Naive thymus-derived CD4-positive, alpha-beta T cell (primary cell): ENCODE data around the gene CD180. TPM values are rescaled to one million over a fixed set of nuclear protein-coding genes. Genes with fewer than 3 reads are reported as not detected.
A peak's percentile ranks its signal among the peaks of the same experiment; 100 is the strongest.

Experiments used
- ATAC-seq: fragments of 150-1000 bp; cut with Tn5 transposase; 2 replicates; pipeline ENCODE4 v1.10.0; 2021; ENCODE audit warnings: mild to moderate bottlenecking, moderate library complexity
- CTCF ChIA-PET: fragments of 350-600 bp; sonication (Branson Sonifier 250); formaldehyde crosslinking; loops from one replicate; lab custom pipeline; 2021; ENCODE audit warnings: antibody characterized with exemption; lab: Charles Lee
- POLR2A ChIA-PET: fragments of 350-600 bp; sonication (Branson Sonifier 250); formaldehyde crosslinking; loops from one replicate; lab custom pipeline; 2021; ENCODE audit warnings: antibody characterized with exemption, inconsistent platforms; lab: Charles Lee
- DNase-seq, 9 donors: peaks; one replicate each; pipeline versions ENCODE4 v3.0.0 to v3.0.0-alpha.2; 2020 to 2022; ENCODE audit warnings: mixed read lengths in 1 of 9
- H3K27ac ChIP-seq: one replicate; pipeline ENCODE4 v1.7.0; 2013; ENCODE audit warnings: mild to moderate bottlenecking, low read depth, low read length, moderate library complexity
- H3K27me3 ChIP-seq, 2 donors: one replicate each; pipeline ENCODE4 v1.7.0; 2013; ENCODE audit warnings: low read length in 2 of 2, mild to moderate bottlenecking in 2 of 2, moderate library complexity in 2 of 2; ENCODE audit not compliant: control insufficient read depth in 2 of 2, insufficient read depth in 2 of 2
- H3K36me3 ChIP-seq, 3 experiments: 1 replicate in 2 of 3; 2 replicates in 1 of 3; pipeline ENCODE4 v1.7.0; 2013; ENCODE audit warnings: low read length in 3 of 3, mild to moderate bottlenecking in 3 of 3, moderate library complexity in 1 of 3; ENCODE audit not compliant: insufficient read depth in 3 of 3, control insufficient read depth in 2 of 3
- H3K4me1 ChIP-seq, 2 donors: one replicate each; pipeline ENCODE4 v1.7.0; 2013; ENCODE audit warnings: low read length in 2 of 2, mild to moderate bottlenecking in 2 of 2, moderate library complexity in 1 of 2; ENCODE audit not compliant: control insufficient read depth in 2 of 2, insufficient read depth in 2 of 2
- H3K4me3 ChIP-seq: 2 replicates; pipeline ENCODE4 v1.7.0; 2013; ENCODE audit warnings: mild to moderate bottlenecking, low read length
- H3K9me3 ChIP-seq, 3 experiments: 1 replicate in 2 of 3; 2 replicates in 1 of 3; pipeline ENCODE4 v1.7.0; 2013; ENCODE audit warnings: low read length in 3 of 3; ENCODE audit not compliant: control insufficient read depth in 2 of 3
- H3K27ac Mint-ChIP-seq, 9 donors: one replicate each; pipeline ENCODE4 v1.8.0; 2020 to 2022; ENCODE audit warnings: mixed read lengths in 9 of 9, mild to moderate bottlenecking in 8 of 9, moderate library complexity in 5 of 9, inconsistent platforms in 2 of 9
- H3K27me3 Mint-ChIP-seq, 5 donors: one replicate each; pipeline ENCODE4 v1.8.0; 2021 to 2022; ENCODE audit warnings: mixed read lengths in 5 of 5, mild to moderate bottlenecking in 1 of 5
- H3K36me3 Mint-ChIP-seq, 5 donors: one replicate each; pipeline ENCODE4 v1.8.0; 2020 to 2022; ENCODE audit warnings: mixed read lengths in 5 of 5, mild to moderate bottlenecking in 3 of 5, inconsistent platforms in 1 of 5
- H3K4me1 Mint-ChIP-seq, 7 donors: one replicate each; pipeline ENCODE4 v1.8.0; 2020 to 2022; ENCODE audit warnings: mixed read lengths in 7 of 7, mild to moderate bottlenecking in 3 of 7, inconsistent platforms in 1 of 7
- H3K4me3 Mint-ChIP-seq, 10 donors: one replicate each; pipeline ENCODE4 v1.8.0; 2020 to 2022; ENCODE audit warnings: mild to moderate bottlenecking in 10 of 10, mixed read lengths in 10 of 10, moderate library complexity in 6 of 10, inconsistent platforms in 2 of 10
- H3K9me3 Mint-ChIP-seq, 11 donors: one replicate each; pipeline ENCODE4 v1.8.0; 2020 to 2022; ENCODE audit warnings: mixed read lengths in 11 of 11, mild to moderate bottlenecking in 4 of 11, inconsistent platforms in 1 of 11, moderate library complexity in 1 of 11
- intact Hi-C, 2 donors: fragments of 100-400 bp; cut with micrococcal nuclease; formaldehyde crosslinking; loops; one replicate each; pipeline ENCODE4 v1.15.1; 2023
- polyA plus RNA-seq, 2 donors: library from polyadenylated mRNA; unstranded; fragments of 300-500 nt; fragmentation: Illumina TruSeq; gene quantifications; one replicate each; pipeline ENCODE4 v1.2.3, GENCODE V29; 2021
- total RNA-seq, 6 experiments: library from RNA in 5 of 6; stranded (reverse) in 5 of 6; gene quantifications; 1 replicate in 5 of 6; 2 replicates in 1 of 6; pipeline ENCODE4 v1.2.3 and lab custom pipeline; 2021 to 2026

CD180 gene
- total and polyA plus RNA-seq, 7 experiments from 2014 or later: 0.20 to 6.4 (median 0.65) TPM

- no peak for DNase-seq
- Histone ChIP-seq H3K9me3 (no peaks in the 10 kb centered on the region), H3K27me3 (no peaks in the 10 kb centered on the region), H3K27ac (no peak overlapping the region), H3K4me1 (peaks cover 0 to 8% of the 10 kb centered on the region in 2 donors), H3K36me3 (no peaks in the 10 kb centered on the region), H3K4me3 (no peak overlapping the region)
- ChIA-PET CTCF (interaction anchor here (0.6 to 1.6 kb wide), 4 partner anchors 34 to 1099 kb away, joined by 3 to 4 read pairs (median 4); no protein-coding TSS in a partner anchor), POLR2A (interaction anchor here (0.6 to 1.3 kb wide), 2 partner anchors 21 to 1032 kb away, joined by 3 to 5 read pairs; no protein-coding TSS in a partner anchor)
- peaks cover 0 to 4% (median 0%) of the 10 kb centered on the region in 11 donors for H3K9me3 Mint-ChIP-seq
- ATAC-seq: no peak
- intact Hi-C loops: loop anchor here (10.0 kb wide), 3 partner anchors 121 to 1221 kb away; no protein-coding TSS in a partner anchor
- H3K27me3 Mint-ChIP-seq: peaks cover 0 to 2% (median 0%) of the 10 kb centered on the region in 5 donors
- no peak overlapping the region for H3K4me3 Mint-ChIP-seq
- peak overlapping the region in 1 of 9 donors; percentile 21 for H3K27ac Mint-ChIP-seq
- H3K4me1 Mint-ChIP-seq: peaks cover 2 to 16% (median 12%) of the 10 kb centered on the region in 7 donors
- H3K36me3 Mint-ChIP-seq: peaks cover 0 to 4% (median 0%) of the 10 kb centered on the region in 5 donors
Measured at GRCh38 chr5:67243349-67243748, 46.8 kb upstream of the CD180 start.

GRCh38 chr5:67241326-67241725 is 44.7 kb upstream of the CD180 start:
- H3K4me1 Mint-ChIP-seq: peaks cover 2 to 16% (median 11%) of the 10 kb centered on the region in 7 donors
- no peaks in the 10 kb centered on the region for H3K9me3 ChIP-seq
- H3K27me3 ChIP-seq: no peaks in the 10 kb centered on the region
- DNase-seq (no peak), ATAC-seq (no peak)
- H3K4me1 ChIP-seq: peaks cover 0 to 8% of the 10 kb centered on the region in 2 donors
- H3K27me3 Mint-ChIP-seq: peaks cover 0 to 3% (median 2%) of the 10 kb centered on the region in 5 donors
- ChIA-PET CTCF (no interaction called here), POLR2A (interaction anchor here (0.8 kb wide), 1 partner anchor 90 kb away, joined by 3 read pairs; no protein-coding TSS in a partner anchor)
- no peak overlapping the region for H3K27ac Mint-ChIP-seq
- H3K36me3 Mint-ChIP-seq: peaks cover 0 to 4% (median 0%) of the 10 kb centered on the region in 5 donors
- peaks cover 0 to 4% (median 0%) of the 10 kb centered on the region in 11 donors for H3K9me3 Mint-ChIP-seq
- no peak overlapping the region for H3K4me3 Mint-ChIP-seq
- H3K4me3 ChIP-seq: no peak overlapping the region
- H3K36me3 ChIP-seq: no peaks in the 10 kb centered on the region
- intact Hi-C loops: loop anchor here (10.0 kb wide), 3 partner anchors 123 to 1223 kb away; no protein-coding TSS in a partner anchor
- H3K27ac ChIP-seq: no peak overlapping the region

GRCh38 chr5:67240846-67241245 is 44.2 kb upstream of the CD180 start:
- ChIA-PET CTCF (interaction anchor here (0.6 to 1.0 kb wide), 2 partner anchors 9 to 1006 kb away, joined by 3 read pairs; no protein-coding TSS in a partner anchor), POLR2A (no interaction called here)
- Histone ChIP-seq H3K36me3 (no peaks in the 10 kb centered on the region), H3K4me1 (peaks cover 0 to 5% of the 10 kb centered on the region in 2 donors), H3K27me3 (no peaks in the 10 kb centered on the region), H3K9me3 (no peaks in the 10 kb centered on the region), H3K27ac (no peak overlapping the region), H3K4me3 (no peak overlapping the region)
- peaks cover 0 to 4% (median 0%) of the 10 kb centered on the region in 11 donors for H3K9me3 Mint-ChIP-seq
- H3K36me3 Mint-ChIP-seq: peaks cover 0 to 4% (median 0%) of the 10 kb centered on the region in 5 donors
- no peak overlapping the region for H3K4me3 Mint-ChIP-seq
- DNase-seq: no peak
- intact Hi-C loops: loop anchor here (10.0 kb wide), 3 partner anchors 124 to 1224 kb away; no protein-coding TSS in a partner anchor
- peaks cover 0 to 7% (median 2%) of the 10 kb centered on the region in 5 donors for H3K27me3 Mint-ChIP-seq
- no peak for ATAC-seq
- no peak overlapping the region for H3K27ac Mint-ChIP-seq
- peaks cover 2 to 17% (median 11%) of the 10 kb centered on the region in 7 donors for H3K4me1 Mint-ChIP-seq

- no peak overlapping the region for H3K4me3 Mint-ChIP-seq
- CTCF ChIA-PET: interaction anchor here (1.0 to 1.1 kb wide), 2 partner anchors 23 to 1006 kb away, joined by 3 read pairs; no protein-coding TSS in a partner anchor
Measured at GRCh38 chr5:67240065-67240464, 43.5 kb upstream of the CD180 start.

GRCh38 chr5:67238191-67238590 is 41.6 kb upstream of the CD180 start:
- intact Hi-C loops: no loop called here
- Mint-ChIP-seq H3K27ac (no peak overlapping the region), H3K36me3 (peaks cover 0 to 4% (median 0%) of the 10 kb centered on the region in 5 donors), H3K4me1 (peaks cover 0 to 20% (median 5%) of the 10 kb centered on the region in 7 donors), H3K4me3 (no peak overlapping the region), H3K9me3 (peaks cover 0 to 4% (median 0%) of the 10 kb centered on the region in 11 donors), H3K27me3 (peaks cover 0 to 8% (median 2%) of the 10 kb centered on the region in 5 donors)
- POLR2A ChIA-PET: no interaction called here
- Histone ChIP-seq H3K9me3 (no peaks in the 10 kb centered on the region), H3K36me3 (no peaks in the 10 kb centered on the region), H3K4me1 (no peaks in the 10 kb centered on the region), H3K27ac (no peak overlapping the region), H3K4me3 (no peak overlapping the region), H3K27me3 (no peaks in the 10 kb centered on the region)
- no peak for ATAC-seq
- CTCF ChIA-PET: no interaction called here
- DNase-seq: no peak

More at GRCh38 chr5:67240065-67240464, 43.5 kb upstream of the CD180 start:
- peaks cover 0 to 4% (median 0%) of the 10 kb centered on the region in 11 donors for H3K9me3 Mint-ChIP-seq
- no peaks in the 10 kb centered on the region for H3K27me3 ChIP-seq
- peaks cover 0 to 8% (median 2%) of the 10 kb centered on the region in 5 donors for H3K27me3 Mint-ChIP-seq
- no peak overlapping the region for H3K27ac ChIP-seq
- peaks cover 0 to 4% (median 0%) of the 10 kb centered on the region in 5 donors for H3K36me3 Mint-ChIP-seq
- no peaks in the 10 kb centered on the region for H3K9me3 ChIP-seq
- peaks cover 0 to 20% (median 7%) of the 10 kb centered on the region in 7 donors for H3K4me1 Mint-ChIP-seq
- H3K27ac Mint-ChIP-seq: no peak overlapping the region
- no peak for DNase-seq
- POLR2A ChIA-PET: no interaction called here
- no peaks in the 10 kb centered on the region for H3K4me1 ChIP-seq
- ATAC-seq: no peak
- H3K36me3 ChIP-seq: no peaks in the 10 kb centered on the region
- no peak overlapping the region for H3K4me3 ChIP-seq
- intact Hi-C loops: loop anchor here (10.0 kb wide), 3 partner anchors 125 to 1225 kb away; no protein-coding TSS in a partner anchor

- DNase-seq (no peak), ATAC-seq (no peak)
- no peak overlapping the region for H3K4me3 ChIP-seq
- CTCF ChIA-PET: no interaction called here
- no peak overlapping the region for H3K27ac Mint-ChIP-seq
- POLR2A ChIA-PET: no interaction called here
- no peaks in the 10 kb centered on the region for H3K9me3 ChIP-seq
- no peaks in the 10 kb centered on the region for H3K4me1 ChIP-seq
- intact Hi-C loops: no loop called here
- H3K36me3 Mint-ChIP-seq: peaks cover 0 to 4% (median 0%) of the 10 kb centered on the region in 5 donors
- no peaks in the 10 kb centered on the region for H3K27me3 ChIP-seq
- H3K9me3 Mint-ChIP-seq: peaks cover 0 to 1% (median 0%) of the 10 kb centered on the region in 11 donors
- peaks cover 0 to 13% (median 3%) of the 10 kb centered on the region in 7 donors for H3K4me1 Mint-ChIP-seq
- no peak overlapping the region for H3K27ac ChIP-seq
- no peaks in the 10 kb centered on the region for H3K36me3 ChIP-seq
- H3K4me3 Mint-ChIP-seq: no peak overlapping the region
- peaks cover 0 to 8% (median 6%) of the 10 kb centered on the region in 5 donors for H3K27me3 Mint-ChIP-seq
Measured at GRCh38 chr5:67235399-67236110, 39.0 kb upstream of the CD180 start.
